ENCODE results near the gene UNG. TPM values are rescaled to one million over a fixed set of nuclear protein-coding genes. Genes with fewer than 3 reads are reported as not detected.
A peak's percentile ranks its signal among the peaks of the same experiment; 100 is the strongest.
"Not testable (repeated sequence)": the region's sequence is repeated elsewhere in the genome, so short reads cannot be mapped to it uniquely, and the experiment has no call there.

UNG gene
- total RNA-seq, 1 donor from 2014 or later, result 22.0 TPM

DNA sequence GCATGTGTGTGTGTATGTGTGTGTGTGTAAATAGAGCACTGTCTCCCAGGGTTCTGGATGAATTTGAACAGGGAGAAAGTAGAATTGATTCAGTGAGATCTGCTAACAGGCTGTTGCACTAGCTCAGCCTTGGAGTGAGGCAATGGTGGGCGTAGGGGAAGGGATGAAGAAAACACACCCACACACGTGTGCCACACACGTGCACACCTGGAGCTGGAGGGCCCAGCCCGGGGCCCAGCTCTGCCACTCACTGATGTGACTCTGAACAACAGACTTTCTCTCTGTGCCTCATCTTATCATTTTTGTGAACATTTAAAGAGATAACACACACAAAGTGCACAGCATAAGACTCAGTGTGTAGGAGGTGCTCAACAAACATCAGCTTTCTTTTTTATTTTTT, 23.2 kb downstream of the UNG start:
- DNase-seq (ENCODE audit: low read depth in 2 of 2), result no peak

GRCh38 chr12:109121346-109121880, 24.0 kb downstream of the UNG start:
- DNase-seq (ENCODE audit: low read depth in 2 of 2), result no peak

- DNase-seq (ENCODE audit: low read depth in 2 of 2), result no peak
Observed at GRCh38 chr12:109124878-109125648, 27.7 kb downstream of the UNG start.

GRCh38 chr12:109125791-109126190, 28.4 kb downstream of the UNG start:
- DNase-seq (ENCODE audit: low read depth in 2 of 2), result no peak

- no peak for DNase-seq (ENCODE audit: low read depth in 2 of 2)
Observed at GRCh38 chr12:109126784-109127183, 29.4 kb downstream of the UNG start.

- no peak for DNase-seq (ENCODE audit: low read depth in 2 of 2)
Observed at GRCh38 chr12:109127533-109128242, 30.3 kb downstream of the UNG start.

- DNase-seq (ENCODE audit: low read depth in 2 of 2), result no peak
Observed at GRCh38 chr12:109130297-109131153, 33.1 kb downstream of the UNG start.

DNA sequence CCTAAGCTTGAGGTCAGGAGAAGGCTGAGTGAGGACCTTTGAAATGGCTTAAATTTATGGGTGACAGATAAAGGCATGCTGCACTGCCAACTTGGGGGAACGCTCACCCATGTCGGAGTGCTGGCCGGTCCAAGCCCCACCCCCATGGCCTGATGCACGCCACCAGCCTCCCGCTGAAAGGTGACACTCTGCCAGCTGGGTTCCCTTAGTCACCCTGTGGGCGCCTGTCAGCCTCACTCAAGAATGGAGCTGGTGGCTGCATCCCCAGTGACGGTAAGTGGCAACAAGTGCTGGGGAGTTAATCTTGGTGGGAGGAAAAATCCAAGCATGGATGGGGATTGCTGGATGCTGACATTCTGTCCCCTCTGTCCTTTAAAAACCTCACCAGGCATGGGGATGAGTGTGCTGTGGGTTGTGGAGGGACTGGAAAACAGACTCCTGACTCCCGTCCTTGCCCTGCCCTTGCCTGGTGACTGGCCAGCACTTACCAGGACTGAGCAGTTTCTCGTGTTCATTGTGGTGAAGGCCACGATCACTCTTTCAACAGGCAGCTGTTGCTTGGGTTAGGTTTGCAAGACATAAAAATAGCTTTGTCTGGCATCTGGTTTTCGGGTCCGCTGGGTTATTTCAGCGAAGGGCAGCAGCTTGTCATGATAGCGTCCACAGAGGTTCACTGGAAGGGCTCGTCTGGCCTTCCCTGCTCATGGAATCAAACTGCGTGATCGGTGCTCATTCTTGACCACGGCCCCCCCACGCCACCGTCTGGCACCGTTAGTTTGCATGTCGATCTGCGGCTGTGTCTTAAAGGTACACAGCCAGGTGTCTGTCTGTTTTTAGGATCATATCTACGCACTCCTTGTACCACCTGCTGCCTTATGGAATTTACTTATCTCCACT, 34.0 kb downstream of the UNG start:
- no peak for DNase-seq (ENCODE audit: low read depth in 2 of 2)

DNA sequence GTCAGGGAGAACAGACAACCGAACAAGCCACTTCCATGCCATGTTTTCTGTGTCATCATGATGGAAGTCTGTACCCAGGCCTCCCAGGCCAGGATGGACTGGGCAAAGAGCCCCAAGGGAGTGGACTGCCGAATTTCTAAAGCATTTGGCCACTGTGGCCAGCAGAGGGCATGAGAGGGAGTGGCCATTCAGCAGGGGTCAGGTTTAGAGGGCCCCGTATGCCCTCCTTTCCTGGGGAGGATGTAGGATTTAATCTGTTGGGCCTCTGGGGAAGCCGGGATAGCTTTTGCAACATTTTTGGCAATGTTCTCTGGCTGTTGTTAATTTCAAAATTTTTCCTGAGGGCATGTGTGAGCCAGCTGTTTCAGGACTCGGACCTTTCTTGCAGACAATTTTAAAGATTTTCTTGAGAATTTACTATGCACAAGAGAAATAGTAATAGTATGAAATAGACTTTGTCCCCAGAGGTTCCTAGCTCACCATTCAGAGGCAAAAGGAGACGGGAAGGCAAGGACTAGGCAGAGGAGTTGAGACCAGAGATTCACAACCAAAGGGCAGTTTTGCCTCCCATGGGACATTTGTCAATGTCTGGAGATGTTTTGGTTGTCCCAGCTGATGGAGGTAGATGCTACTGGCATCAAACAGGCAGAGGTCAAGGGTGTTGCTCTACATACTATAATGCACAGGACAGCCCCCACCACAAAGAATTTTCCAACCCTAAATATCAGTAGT, 37.0 kb downstream of the UNG start:
- peak; percentile 30 to 50 for DNase-seq (ENCODE audit: low read depth in 2 of 2)

DNA sequence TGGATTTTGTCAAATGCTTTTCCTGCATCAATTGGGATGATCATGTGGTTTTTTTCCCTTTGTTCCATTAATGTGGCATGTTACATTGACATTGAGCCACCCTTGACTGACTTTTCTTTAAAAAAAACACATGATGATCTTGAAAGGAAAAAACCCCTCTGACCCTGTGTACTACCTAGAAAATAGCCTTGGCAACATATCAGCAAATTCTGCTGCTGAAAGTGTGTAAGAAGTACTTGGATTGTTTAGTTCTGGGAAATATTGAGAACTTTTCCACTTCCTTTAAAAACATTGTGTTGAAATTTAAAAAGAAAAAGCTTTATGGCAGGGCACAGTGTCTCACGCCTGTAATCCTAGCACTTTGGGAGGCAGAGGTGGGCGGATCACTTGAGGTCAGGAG, 39.7 kb downstream of the UNG start:
- DNase-seq (ENCODE audit: low read depth in 2 of 2), result peak in 1 of 2 donors; percentile 31

DNA sequence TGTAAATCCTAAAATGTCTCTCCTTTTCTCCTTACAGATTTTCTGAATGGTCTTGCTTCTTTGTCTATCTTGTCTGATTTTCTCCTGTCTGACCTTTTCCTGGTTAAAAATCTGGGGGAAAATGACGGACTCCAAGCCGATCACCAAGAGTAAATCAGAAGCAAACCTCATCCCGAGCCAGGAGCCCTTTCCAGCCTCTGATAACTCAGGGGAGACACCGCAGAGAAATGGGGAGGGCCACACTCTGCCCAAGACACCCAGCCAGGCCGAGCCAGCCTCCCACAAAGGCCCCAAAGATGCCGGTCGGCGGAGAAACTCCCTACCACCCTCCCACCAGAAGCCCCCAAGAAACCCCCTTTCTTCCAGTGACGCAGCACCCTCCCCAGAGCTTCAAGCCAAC, 42.0 kb downstream of the UNG start:
- no peak for DNase-seq (ENCODE audit: low read depth in 2 of 2)

- no peak for DNase-seq (ENCODE audit: low read depth in 2 of 2)
Observed at GRCh38 chr12:109139791-109140190, 42.4 kb downstream of the UNG start.

DNA sequence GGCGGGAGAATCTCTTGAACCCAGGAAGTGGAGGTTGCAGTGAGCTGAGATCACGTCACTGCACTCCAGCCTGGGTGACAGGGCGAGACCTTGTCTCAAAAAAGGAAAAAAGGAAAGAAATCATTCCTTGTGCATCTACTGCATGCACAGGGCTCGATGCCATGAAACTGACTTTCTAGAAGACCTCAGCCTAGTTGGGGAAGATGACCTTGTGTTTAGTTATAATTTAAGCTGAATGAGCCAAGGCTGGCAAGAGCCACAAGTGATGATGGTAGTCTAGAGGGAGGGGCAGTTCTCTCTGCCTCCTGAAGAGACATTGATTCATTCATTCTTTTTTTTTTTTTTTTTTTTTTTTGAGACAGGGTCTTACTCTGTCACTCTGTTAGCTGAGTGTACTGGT, 43.2 kb downstream of the UNG start:
- no peak for DNase-seq (ENCODE audit: low read depth in 2 of 2)

DNA sequence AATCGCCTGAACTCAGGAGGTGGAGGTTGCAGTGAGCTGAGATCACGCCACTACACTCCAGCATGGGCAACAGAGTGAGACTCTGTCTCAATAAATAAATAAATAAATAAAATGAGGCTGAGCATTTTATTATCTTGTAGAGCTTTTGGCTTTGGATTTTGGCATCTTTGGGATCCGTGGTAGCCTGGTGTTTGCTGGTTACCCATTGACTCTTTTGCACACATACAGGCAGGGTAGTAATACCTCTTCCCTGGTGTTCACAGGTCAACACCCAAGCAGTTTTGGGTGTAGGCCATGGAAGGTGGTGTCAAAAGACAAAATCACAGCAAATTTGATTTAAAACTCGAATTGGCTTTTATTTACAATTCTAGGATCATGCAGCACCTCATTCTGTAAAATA, 46.8 kb downstream of the UNG start:
- no peak for DNase-seq (ENCODE audit: low read depth in 2 of 2)

DNA sequence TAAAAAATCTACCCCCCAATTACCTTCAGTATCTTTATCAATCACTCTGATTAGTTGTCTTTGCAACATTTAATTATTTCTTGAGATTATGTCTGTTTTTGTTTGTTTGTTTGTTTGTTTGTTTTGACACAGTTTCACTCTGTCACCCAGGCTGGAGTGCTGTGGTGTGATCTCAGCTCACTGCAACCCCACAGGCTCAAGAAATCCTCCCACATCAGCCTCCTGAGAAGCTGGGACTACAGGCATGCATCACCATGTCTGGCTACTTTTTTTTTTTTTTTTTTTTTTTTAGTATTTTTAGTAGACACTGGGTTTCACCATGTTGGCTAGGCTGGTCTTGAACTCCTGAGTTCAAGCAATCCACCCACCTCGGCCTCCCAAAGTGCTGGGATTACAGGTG, 49.7 kb downstream of the UNG start:
- not testable (repeated sequence) for DNase-seq (ENCODE audit: low read depth in 2 of 2)

- no peak for DNase-seq (ENCODE audit: low read depth in 2 of 2)
Observed at GRCh38 chr12:109147954-109148353, 50.6 kb downstream of the UNG start.

DNA sequence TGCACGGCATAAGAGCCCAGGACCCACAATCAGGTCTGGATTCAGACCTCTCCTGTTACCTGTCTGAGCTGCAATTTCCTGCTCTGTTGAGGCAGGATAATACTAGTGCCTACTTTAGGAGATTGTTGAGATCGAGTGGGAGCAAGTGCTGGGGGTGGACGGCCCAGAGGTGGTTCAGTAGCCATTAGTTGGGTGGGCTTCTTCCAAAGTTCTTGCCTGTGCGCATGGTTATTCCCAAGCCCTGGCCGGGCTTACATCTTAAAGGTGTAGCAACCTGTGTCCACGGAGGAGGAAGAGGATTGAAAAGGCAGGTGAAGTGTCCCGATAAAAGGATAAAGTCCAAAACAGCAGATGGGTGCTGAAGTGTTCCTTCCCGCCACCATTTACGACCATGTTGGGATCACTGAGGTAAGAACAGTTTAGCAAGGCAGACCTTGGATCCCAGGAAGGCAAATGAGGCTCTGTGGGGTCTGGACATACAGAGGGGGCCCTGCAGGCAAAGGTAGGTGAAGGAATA, 52.8 kb downstream of the UNG start:
- DNase-seq (ENCODE audit: low read depth in 2 of 2), result no peak

DNA sequence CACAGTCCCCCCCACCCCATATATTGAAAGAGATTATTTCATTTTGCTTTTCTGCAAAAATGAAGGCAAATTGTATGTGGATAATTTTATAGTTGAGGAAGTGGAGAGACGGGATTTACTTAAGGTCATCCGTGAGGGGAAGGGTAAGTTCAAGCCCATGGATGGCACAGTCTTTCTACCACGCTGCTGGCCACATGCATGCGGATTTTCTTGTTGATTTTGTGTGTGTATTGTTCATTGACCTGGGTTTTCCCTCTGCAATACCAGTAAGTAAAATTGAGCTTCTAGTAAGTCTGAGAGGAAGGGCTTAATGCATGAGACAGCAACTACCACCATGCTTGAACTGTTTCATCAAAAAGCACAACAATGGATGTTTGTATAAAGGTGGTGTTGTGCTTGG, 54.1 kb downstream of the UNG start:
- no peak for DNase-seq (ENCODE audit: low read depth in 2 of 2)

GRCh38 chr12:109153821-109154441, 56.5 kb downstream of the UNG start:
- no peak for DNase-seq (ENCODE audit: low read depth in 2 of 2)
